Activated CD4-positive, alpha-beta T cell treated with anti-CD3 and anti-CD28 coated beads, Interleukin-2, amount 10 ng/mL, durations not matched to agents 24 days and 14 days (primary cell): ENCODE data around the gene ISX. TPM values are rescaled to one million over a fixed set of nuclear protein-coding genes. Genes with fewer than 3 reads are reported as not detected.

ENCODE experiments used
- DNase-seq: peaks from one replicate; pipeline ENCODE4 v3.0.0; 2022
- H3K27ac Mint-ChIP-seq: one replicate; pipeline ENCODE4 v1.8.0; 2022; ENCODE audit warnings: mild to moderate bottlenecking, mixed read lengths
- H3K27me3 Mint-ChIP-seq: one replicate; pipeline ENCODE4 v1.8.0; 2022; ENCODE audit warnings: mixed read lengths
- H3K36me3 Mint-ChIP-seq: one replicate; pipeline ENCODE4 v1.8.0; 2022; ENCODE audit warnings: low read depth, mild to moderate bottlenecking, mixed read lengths
- H3K4me1 Mint-ChIP-seq: one replicate; pipeline ENCODE4 v1.8.0; 2021; ENCODE audit warnings: mixed read lengths
- H3K4me3 Mint-ChIP-seq: one replicate; pipeline ENCODE4 v1.8.0; 2022; ENCODE audit warnings: mild to moderate bottlenecking, moderate library complexity, mixed read lengths
- H3K9me3 Mint-ChIP-seq: one replicate; pipeline ENCODE4 v1.8.0; 2021; ENCODE audit warnings: mixed read lengths
- intact Hi-C: fragments of 100-400 bp; cut with micrococcal nuclease; formaldehyde crosslinking; loops from one replicate; pipeline ENCODE4 v1.15.1; 2023
- total RNA-seq: library from RNA; stranded (reverse); gene quantifications from 2 replicates; pipeline ENCODE4 v1.2.3, GENCODE V29; 2022

Gene ISX
- total RNA-seq, 1 donor from 2014 or later: not detected

- DNase-seq: no peak
- Mint-ChIP-seq H3K4me1 (no peaks in the 10 kb centered on the region), H3K27me3 (peaks cover 6% of the 10 kb centered on the region), H3K9me3 (no peaks in the 10 kb centered on the region), H3K27ac (no peak overlapping the region), H3K4me3 (no peak overlapping the region), H3K36me3 (no peaks in the 10 kb centered on the region)
- intact Hi-C loops: no loop called here
Observed at GRCh38 chr22:35103761-35104160, 37.8 kb downstream of the ISX start.

GRCh38 chr22:35104491-35104890, 38.5 kb downstream of the ISX start:
- H3K27ac Mint-ChIP-seq: no peak overlapping the region
- no peaks in the 10 kb centered on the region for H3K9me3 Mint-ChIP-seq
- no peak overlapping the region for H3K4me3 Mint-ChIP-seq
- intact Hi-C loops: no loop called here
- no peak for DNase-seq
- no peaks in the 10 kb centered on the region for H3K36me3 Mint-ChIP-seq
- no peaks in the 10 kb centered on the region for H3K4me1 Mint-ChIP-seq
- peaks cover 6% of the 10 kb centered on the region for H3K27me3 Mint-ChIP-seq

GRCh38 chr22:35109616-35110015, 43.7 kb downstream of the ISX start:
- Mint-ChIP-seq H3K9me3 (no peaks in the 10 kb centered on the region), H3K4me1 (no peaks in the 10 kb centered on the region), H3K27me3 (peaks cover 6% of the 10 kb centered on the region), H3K27ac (no peak overlapping the region), H3K36me3 (no peaks in the 10 kb centered on the region), H3K4me3 (no peak overlapping the region)
- intact Hi-C loops: no loop called here
- no peak for DNase-seq

GRCh38 chr22:35111244-35111643, 45.3 kb downstream of the ISX start:
- DNase-seq: no peak
- Mint-ChIP-seq H3K27ac (no peak overlapping the region), H3K4me1 (no peaks in the 10 kb centered on the region), H3K27me3 (no peaks in the 10 kb centered on the region), H3K36me3 (no peaks in the 10 kb centered on the region), H3K9me3 (no peaks in the 10 kb centered on the region), H3K4me3 (no peak overlapping the region)
- intact Hi-C loops: no loop called here

- no peaks in the 10 kb centered on the region for H3K4me1 Mint-ChIP-seq
- no peak overlapping the region for H3K27ac Mint-ChIP-seq
- H3K9me3 Mint-ChIP-seq: no peaks in the 10 kb centered on the region
- no peaks in the 10 kb centered on the region for H3K27me3 Mint-ChIP-seq
- no peak for DNase-seq
- H3K4me3 Mint-ChIP-seq: no peak overlapping the region
- intact Hi-C loops: no loop called here
- no peaks in the 10 kb centered on the region for H3K36me3 Mint-ChIP-seq
Observed at GRCh38 chr22:35113341-35113740, 47.4 kb downstream of the ISX start.

- Mint-ChIP-seq H3K4me3 (no peak overlapping the region), H3K27ac (no peak overlapping the region), H3K9me3 (no peaks in the 10 kb centered on the region), H3K36me3 (no peaks in the 10 kb centered on the region), H3K4me1 (no peaks in the 10 kb centered on the region), H3K27me3 (no peaks in the 10 kb centered on the region)
- intact Hi-C loops: no loop called here
- DNase-seq: no peak
Observed at GRCh38 chr22:35114131-35114980, 48.4 kb downstream of the ISX start.

DNA sequence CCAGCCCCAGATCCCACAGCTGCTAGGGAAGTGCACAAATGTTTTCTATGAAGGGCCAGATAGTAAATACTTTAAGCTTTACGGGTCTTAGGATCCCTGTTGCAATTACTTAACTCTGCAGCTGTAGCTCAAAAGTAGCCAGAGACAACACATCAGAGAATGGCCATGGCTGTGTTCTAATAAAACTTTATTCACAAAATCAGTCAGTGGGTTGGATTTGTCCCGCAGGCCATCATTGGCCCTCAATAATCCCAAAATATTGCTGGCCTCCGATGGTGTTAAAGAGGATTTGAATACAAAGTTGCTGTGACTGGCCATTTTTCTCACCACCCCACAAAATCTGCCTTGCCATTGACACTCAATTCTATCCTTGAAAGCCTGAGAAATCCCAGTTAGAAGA, 49.6 kb downstream of the ISX start:
- Mint-ChIP-seq H3K27me3 (no peaks in the 10 kb centered on the region), H3K36me3 (no peaks in the 10 kb centered on the region), H3K4me1 (no peaks in the 10 kb centered on the region), H3K27ac (no peak overlapping the region), H3K4me3 (no peak overlapping the region), H3K9me3 (no peaks in the 10 kb centered on the region)
- intact Hi-C loops: no loop called here
- no peak for DNase-seq

GRCh38 chr22:35116269-35116668, 50.3 kb downstream of the ISX start:
- no peaks in the 10 kb centered on the region for H3K4me1 Mint-ChIP-seq
- no peak overlapping the region for H3K27ac Mint-ChIP-seq
- intact Hi-C loops: no loop called here
- H3K4me3 Mint-ChIP-seq: no peak overlapping the region
- no peaks in the 10 kb centered on the region for H3K36me3 Mint-ChIP-seq
- no peaks in the 10 kb centered on the region for H3K9me3 Mint-ChIP-seq
- no peak for DNase-seq
- no peaks in the 10 kb centered on the region for H3K27me3 Mint-ChIP-seq

GRCh38 chr22:35116817-35117216, 50.9 kb downstream of the ISX start:
- Mint-ChIP-seq H3K36me3 (no peaks in the 10 kb centered on the region), H3K27me3 (no peaks in the 10 kb centered on the region), H3K27ac (no peak overlapping the region), H3K4me1 (no peaks in the 10 kb centered on the region), H3K4me3 (no peak overlapping the region), H3K9me3 (no peaks in the 10 kb centered on the region)
- no peak for DNase-seq
- intact Hi-C loops: no loop called here

GRCh38 chr22:35119494-35119893, 53.5 kb downstream of the ISX start:
- no peaks in the 10 kb centered on the region for H3K9me3 Mint-ChIP-seq
- no peak for DNase-seq
- no peaks in the 10 kb centered on the region for H3K4me1 Mint-ChIP-seq
- no peaks in the 10 kb centered on the region for H3K27me3 Mint-ChIP-seq
- H3K27ac Mint-ChIP-seq: no peak overlapping the region
- H3K36me3 Mint-ChIP-seq: no peaks in the 10 kb centered on the region
- intact Hi-C loops: no loop called here
- H3K4me3 Mint-ChIP-seq: no peak overlapping the region

- intact Hi-C loops: no loop called here
- no peak overlapping the region for H3K4me3 Mint-ChIP-seq
- H3K27ac Mint-ChIP-seq: no peak overlapping the region
Observed at GRCh38 chr22:35124691-35125219, 58.8 kb downstream of the ISX start.

DNA sequence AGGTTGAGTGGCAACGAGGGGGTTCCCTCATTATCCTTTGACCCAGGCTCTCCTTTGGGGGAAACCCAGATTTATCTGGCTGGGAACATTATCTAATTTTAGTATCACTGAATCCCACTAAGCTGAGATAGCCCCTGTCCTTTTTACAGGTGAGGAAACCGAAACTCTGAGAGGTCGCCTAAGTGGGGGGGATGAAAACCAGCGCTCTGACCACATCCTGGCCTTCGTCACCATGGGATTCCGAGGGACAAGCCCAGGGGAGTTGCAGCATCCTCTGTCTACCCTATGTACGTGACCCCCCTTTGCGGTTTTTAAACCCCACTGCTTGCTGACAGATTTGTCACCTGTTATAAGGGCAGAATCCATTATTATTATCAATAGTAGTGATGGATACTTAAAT, 61.0 kb downstream of the ISX start:
- intact Hi-C loops: no loop called here
- Mint-ChIP-seq H3K9me3 (no peaks in the 10 kb centered on the region), H3K36me3 (no peaks in the 10 kb centered on the region), H3K27ac (no peak overlapping the region), H3K4me3 (no peak overlapping the region), H3K27me3 (peaks cover 3% of the 10 kb centered on the region), H3K4me1 (no peaks in the 10 kb centered on the region)
- no peak for DNase-seq

More at GRCh38 chr22:35124691-35125219, 58.8 kb downstream of the ISX start:
- H3K36me3 Mint-ChIP-seq: no peaks in the 10 kb centered on the region
- no peaks in the 10 kb centered on the region for H3K4me1 Mint-ChIP-seq
- H3K9me3 Mint-ChIP-seq: no peaks in the 10 kb centered on the region
- no peak for DNase-seq
- peaks cover 3% of the 10 kb centered on the region for H3K27me3 Mint-ChIP-seq

DNA sequence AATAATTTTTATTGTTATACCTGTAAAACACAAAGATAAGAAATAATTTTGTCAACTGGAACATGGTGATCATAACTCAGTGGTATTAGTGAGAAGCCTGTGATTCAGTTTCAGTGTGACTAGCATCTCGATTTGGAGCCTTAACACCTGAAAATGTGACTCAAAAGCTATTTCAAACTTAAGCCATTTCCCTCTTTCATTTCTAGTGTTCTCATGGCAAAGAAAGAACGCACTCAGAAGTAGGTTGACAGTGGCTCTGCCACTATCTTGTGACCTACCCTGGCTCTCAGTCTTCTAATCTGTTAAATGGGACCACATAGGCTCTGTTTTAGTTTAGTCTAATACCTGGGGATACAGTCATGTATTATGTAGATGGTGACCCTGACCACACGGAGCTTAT, 62.7 kb downstream of the ISX start:
- Mint-ChIP-seq H3K27ac (no peak overlapping the region), H3K4me3 (no peak overlapping the region), H3K9me3 (no peaks in the 10 kb centered on the region), H3K4me1 (no peaks in the 10 kb centered on the region), H3K27me3 (peaks cover 11% of the 10 kb centered on the region), H3K36me3 (no peaks in the 10 kb centered on the region)
- intact Hi-C loops: no loop called here
- DNase-seq: no peak

- Mint-ChIP-seq H3K27me3 (peaks cover 13% of the 10 kb centered on the region), H3K36me3 (no peaks in the 10 kb centered on the region), H3K9me3 (no peaks in the 10 kb centered on the region), H3K4me1 (peaks cover 2% of the 10 kb centered on the region), H3K4me3 (no peak overlapping the region), H3K27ac (no peak overlapping the region)
- intact Hi-C loops: no loop called here
- no peak for DNase-seq
Observed at GRCh38 chr22:35131525-35132000, 65.6 kb downstream of the ISX start.
